ENCODE data around the gene ASF1A.

- TF ChIP-seq ATF7 (IDR thresholded peaks at IDR 0.05; ENCODE audit: low read depth), result no peak
- TF ChIP-seq KDM1A (IDR thresholded peaks at IDR 0.05; ENCODE audit: borderline replicate concordance), result no peak
- TF ChIP-seq USF1 (IDR thresholded peaks at IDR 0.05; ENCODE audit: borderline replicate concordance, extremely low read length, insufficient read depth, low read depth, low read length), result no peak
These were observed 58.7 kb downstream of the ASF1A start for GRCh38 chr6:118952683-118953082.

All from GM12878 (cell line).